ENCODE data around the gene VAT1. TPM values are rescaled to one million over a fixed set of nuclear protein-coding genes. Genes with fewer than 3 reads are reported as not detected.

The VAT1 gene
- total and polyA plus RNA-seq, 2 of the 13 experiments (the other 11 are each of a cell fraction or from before 2014, with no cell fraction given): 143 to 205 TPM

- TF ChIP-seq BCLAF1 (IDR thresholded peaks at IDR 0.05) (no peak), NRL (CRISPR knock-in tag; IDR thresholded peaks at IDR 0.05; ENCODE audit: borderline replicate concordance) (peak; percentile 72; the same call in 1 of the 2 replicates), ELF4 (CRISPR knock-in tag; IDR thresholded peaks at IDR 0.05; ENCODE audit: borderline replicate concordance) (0 out of 2 replicates have a peak, but pooled peaks have one; percentile 52), ZBTB43 (CRISPR knock-in tag; conservative IDR thresholded peaks at IDR 0.05) (peak; percentile 71; the same call in 1 of the 2 replicates), FOXO4 (CRISPR knock-in tag; conservative IDR thresholded peaks at IDR 0.05) (peak; percentile 98; the same call in 1 of the 2 replicates), ZNF773 (CRISPR knock-in tag; IDR thresholded peaks at IDR 0.05; ENCODE audit: borderline replicate concordance) (peak; percentile 86; the same call in 1 of the 2 replicates), REST (IDR thresholded peaks at IDR 0.05; ENCODE audit: borderline replicate concordance in 1 of 2, low read depth in 1 of 2, low read length in 2 of 2) (no peak), TFDP2 (CRISPR knock-in tag; IDR thresholded peaks at IDR 0.05) (no peak), THYN1 (CRISPR knock-in tag; IDR thresholded peaks at IDR 0.05; ENCODE audit: borderline replicate concordance, low read depth) (peak; percentile 55; the same call in 1 of the 2 replicates), ZNF660 (CRISPR knock-in tag; IDR thresholded peaks at IDR 0.05; ENCODE audit: borderline replicate concordance, low read depth) (no peak), ZNF205 (CRISPR knock-in tag; IDR thresholded peaks at IDR 0.05) (peak; percentile 19; the same call in 1 of the 2 replicates), ZNF468 (CRISPR knock-in tag; IDR thresholded peaks at IDR 0.05) (no peak), ZNF484 (CRISPR knock-in tag; IDR thresholded peaks at IDR 0.05; ENCODE audit: borderline replicate concordance, low read depth) (peak; percentile 95; the same call in 1 of the 2 replicates), ZUFSP (CRISPR knock-in tag; IDR thresholded peaks at IDR 0.05; ENCODE audit: borderline replicate concordance) (no peak)
These were observed at the start of gene VAT1 (continued) for GRCh38 chr17:43021741-43022512.
